Liver (tissue), 9 donors: ENCODE results near the gene RAI2. TPM values are rescaled to one million over a fixed set of nuclear protein-coding genes. Genes with fewer than 3 reads are reported as not detected.

Experiments
- DNase-seq: peaks from one replicate; pipeline ENCODE4 v3.0.0-alpha.2; 2017; ENCODE audit warnings: low spot score
- H3K27ac ChIP-seq, 2 donors: one replicate each; pipeline ENCODE4 v1.7.0; 2013; ENCODE audit warnings: inconsistent platforms in 2 of 2, low read length in 2 of 2, control low read depth in 1 of 2, low read depth in 1 of 2, mild to moderate bottlenecking in 1 of 2
- H3K27me3 ChIP-seq, 4 donors: one replicate each; pipeline versions ENCODE4 v1.6.1 to v1.7.0; 2013; ENCODE audit warnings: low read length in 3 of 4, inconsistent platforms in 1 of 4, mild to moderate bottlenecking in 1 of 4, moderate library complexity in 1 of 4; ENCODE audit not compliant: control insufficient read depth in 4 of 4, insufficient read depth in 4 of 4
- H3K36me3 ChIP-seq, 4 donors: one replicate each; pipeline versions ENCODE4 v1.6.1 to v1.7.0; 2013; ENCODE audit warnings: low read length in 3 of 4, mild to moderate bottlenecking in 3 of 4, low read depth in 1 of 4, moderate library complexity in 1 of 4; ENCODE audit not compliant: control insufficient read depth in 4 of 4, insufficient read depth in 3 of 4
- H3K4me1 ChIP-seq, 4 donors: one replicate each; pipeline versions ENCODE4 v1.6.1 to v1.7.0; 2013; ENCODE audit warnings: low read length in 3 of 4, mild to moderate bottlenecking in 3 of 4, moderate library complexity in 1 of 4; ENCODE audit not compliant: control insufficient read depth in 4 of 4, insufficient read depth in 4 of 4
- H3K4me3 ChIP-seq, 3 donors: one replicate each; pipeline versions ENCODE4 v1.6.1 to v1.7.0; 2013; ENCODE audit warnings: low read length in 3 of 3, control low read depth in 1 of 3, low read depth in 1 of 3, mild to moderate bottlenecking in 1 of 3
- H3K9ac ChIP-seq, 2 donors: one replicate each; pipeline ENCODE4 v1.7.0; 2013; ENCODE audit warnings: low read length in 2 of 2, mild to moderate bottlenecking in 2 of 2, moderate library complexity in 2 of 2, control low read depth in 1 of 2, low read depth in 1 of 2
- H3K9me3 ChIP-seq, 4 donors: one replicate each; pipeline versions ENCODE4 v1.6.1 to v1.7.0; 2013; ENCODE audit warnings: low read length in 3 of 4; ENCODE audit not compliant: control insufficient read depth in 4 of 4
- EGR1 ChIP-seq, 2 donors: IDR thresholded peaks; 2 replicates each; pipeline ENCODE4 v1.6.1; 2016 to 2018; ENCODE audit warnings: antibody characterized with exemption in 2 of 2, low read depth in 2 of 2
- FOXA1 ChIP-seq: IDR thresholded peaks from 2 replicates; pipeline ENCODE4 v1.6.1; 2016; ENCODE audit warnings: antibody characterized with exemption
- FOXA2 ChIP-seq: IDR thresholded peaks from 2 replicates; pipeline ENCODE4 v1.6.1; 2016; ENCODE audit warnings: antibody characterized with exemption
- GABPA ChIP-seq, 2 donors: IDR thresholded peaks in 1 of 2; conservative IDR thresholded peaks in 1 of 2; 2 replicates each; pipeline ENCODE4 v1.6.1; 2016; ENCODE audit warnings: antibody characterized with exemption in 2 of 2, mild to moderate bottlenecking in 1 of 2, moderate library complexity in 1 of 2
- HNF4A ChIP-seq, 2 donors: conservative IDR thresholded peaks; 2 replicates each; pipeline ENCODE4 v1.6.1; 2016; ENCODE audit warnings: antibody characterized with exemption in 2 of 2, mild to moderate bottlenecking in 2 of 2
- HNF4G ChIP-seq: IDR thresholded peaks from 2 replicates; pipeline ENCODE4 v1.6.1; 2016; ENCODE audit warnings: antibody characterized with exemption
- JUND ChIP-seq, 2 donors: IDR thresholded peaks; 2 replicates each; pipeline ENCODE4 v1.6.1; 2016; ENCODE audit warnings: antibody characterized with exemption in 2 of 2
- MAX ChIP-seq: IDR thresholded peaks from 2 replicates; pipeline ENCODE4 v1.6.1; 2016; ENCODE audit warnings: antibody characterized with exemption
- NR2F2 ChIP-seq: IDR thresholded peaks from 2 replicates; pipeline ENCODE4 v1.6.1; 2016; ENCODE audit warnings: antibody characterized with exemption
- RAD21 ChIP-seq, 2 donors: IDR thresholded peaks; 2 replicates each; pipeline ENCODE4 v1.6.1; 2016; ENCODE audit warnings: antibody characterized with exemption in 2 of 2, mild to moderate bottlenecking in 2 of 2
- RXRA ChIP-seq, 2 donors: IDR thresholded peaks; 2 replicates each; pipeline ENCODE4 v1.6.1; 2017 to 2018; ENCODE audit warnings: antibody characterized with exemption in 2 of 2, mild to moderate bottlenecking in 1 of 2
- SP1 ChIP-seq: IDR thresholded peaks from 2 replicates; pipeline ENCODE4 v1.6.1; 2018; ENCODE audit warnings: antibody characterized with exemption, mild to moderate bottlenecking
- TAF1 ChIP-seq: conservative IDR thresholded peaks from 2 replicates; pipeline ENCODE4 v1.6.1; 2016; ENCODE audit warnings: antibody characterized with exemption, mild to moderate bottlenecking
- YY1 ChIP-seq: IDR thresholded peaks from 2 replicates; pipeline ENCODE4 v1.6.1; 2016; ENCODE audit warnings: antibody characterized with exemption, mild to moderate bottlenecking
- WGBS: extraction: QIAGEN DNeasy Blood & Tissue Kit; methylation state at CpG from one replicate; pipeline ENCODE4 v1.1.7; 2013; 5-methylcytosine and 5-hydroxymethylcytosine counted together
- polyA plus RNA-seq, 2 donors: library from polyadenylated mRNA; stranded (reverse) in 1 of 2; unstranded in 1 of 2; fragments of 200-250 nt in 1 of 2; fragments of >200 nt in 1 of 2; fragmentation: Nextera tagmentation in 1 of 2; extraction: Ambion mirVana in 1 of 2; gene quantifications; one replicate each; pipeline versions ENCODE4 v1.2.1 to v1.2.3, GENCODE V29; 2013 to 2015
- total RNA-seq, 2 donors: library from RNA; depleted of rRNA; stranded (reverse); fragments of >200 nt; gene quantifications; one replicate each; pipeline ENCODE4 v1.2.3, GENCODE V29; 2014
- TF ChIP-seq, protein P1 (sequence below): IDR thresholded peaks from 2 replicates; pipeline ENCODE4 v1.6.1; 2016; ENCODE audit warnings: antibody characterized with exemption
- TF ChIP-seq, protein P2 (sequence below): fragments of 150-350 bp; IDR thresholded peaks from 2 replicates; pipeline ENCODE4 v1.5.1; 2017; ENCODE audit warnings: improper control_type of control experiment, low read depth, low read length; ENCODE audit not compliant: missing input control
- TF ChIP-seq, protein P3 (sequence below): IDR thresholded peaks from 2 replicates; pipeline ENCODE4 v1.6.1; 2016; ENCODE audit warnings: antibody characterized with exemption
- TF ChIP-seq, protein P4 (sequence below): IDR thresholded peaks from 2 replicates; pipeline ENCODE4 v1.6.1; 2016; ENCODE audit warnings: antibody characterized with exemption, mild to moderate bottlenecking
- donor health status: healthy.
- donor health status: healthy.
- donor health status: healthy.
- donor health status: healthy.
- donor health status: healthy.

Gene RAI2
- total and polyA plus RNA-seq, 4 donors, result 0.14 to 1.8 (median 0.97) TPM

DNA sequence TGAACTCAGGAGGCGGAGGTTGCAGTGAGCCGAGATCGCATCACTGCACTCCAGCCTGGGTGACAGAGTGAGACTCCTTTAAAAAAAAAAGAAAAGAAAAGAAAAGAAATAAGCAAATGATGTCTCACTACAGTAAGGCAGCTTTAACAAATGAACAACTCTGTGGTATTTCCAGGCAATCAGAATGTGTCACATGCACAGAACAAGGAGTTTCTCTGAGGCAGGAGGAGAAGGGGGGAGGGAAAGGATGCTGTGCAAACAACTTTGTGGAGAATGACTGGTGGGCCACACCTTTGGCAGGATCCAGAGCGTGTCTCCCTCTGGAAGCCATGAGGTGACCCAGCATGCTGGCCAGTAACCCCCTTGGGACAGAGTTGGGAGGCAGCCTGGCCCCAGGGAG lies 57.6 kb downstream of the RAI2 start:
- Histone ChIP-seq H3K27me3 (no peaks in the 10 kb centered on the region), H3K9me3 (no peaks in the 10 kb centered on the region), H3K4me3 (no peak overlapping the region), H3K36me3 (no peaks in the 10 kb centered on the region), H3K9ac (no peak overlapping the region), H3K27ac (no peak overlapping the region), H3K4me1 (no peaks in the 10 kb centered on the region)
- TF ChIP-seq, protein P1, sequence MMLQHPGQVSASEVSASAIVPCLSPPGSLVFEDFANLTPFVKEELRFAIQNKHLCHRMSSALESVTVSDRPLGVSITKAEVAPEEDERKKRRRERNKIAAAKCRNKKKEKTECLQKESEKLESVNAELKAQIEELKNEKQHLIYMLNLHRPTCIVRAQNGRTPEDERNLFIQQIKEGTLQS, result no peak
- no peak for TF ChIP-seq RAD21 (IDR thresholded peaks at IDR 0.05)
- no peak for TF ChIP-seq TAF1
- TF ChIP-seq, protein P2, sequence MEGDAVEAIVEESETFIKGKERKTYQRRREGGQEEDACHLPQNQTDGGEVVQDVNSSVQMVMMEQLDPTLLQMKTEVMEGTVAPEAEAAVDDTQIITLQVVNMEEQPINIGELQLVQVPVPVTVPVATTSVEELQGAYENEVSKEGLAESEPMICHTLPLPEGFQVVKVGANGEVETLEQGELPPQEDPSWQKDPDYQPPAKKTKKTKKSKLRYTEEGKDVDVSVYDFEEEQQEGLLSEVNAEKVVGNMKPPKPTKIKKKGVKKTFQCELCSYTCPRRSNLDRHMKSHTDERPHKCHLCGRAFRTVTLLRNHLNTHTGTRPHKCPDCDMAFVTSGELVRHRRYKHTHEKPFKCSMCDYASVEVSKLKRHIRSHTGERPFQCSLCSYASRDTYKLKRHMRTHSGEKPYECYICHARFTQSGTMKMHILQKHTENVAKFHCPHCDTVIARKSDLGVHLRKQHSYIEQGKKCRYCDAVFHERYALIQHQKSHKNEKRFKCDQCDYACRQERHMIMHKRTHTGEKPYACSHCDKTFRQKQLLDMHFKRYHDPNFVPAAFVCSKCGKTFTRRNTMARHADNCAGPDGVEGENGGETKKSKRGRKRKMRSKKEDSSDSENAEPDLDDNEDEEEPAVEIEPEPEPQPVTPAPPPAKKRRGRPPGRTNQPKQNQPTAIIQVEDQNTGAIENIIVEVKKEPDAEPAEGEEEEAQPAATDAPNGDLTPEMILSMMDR, result no peak
- TF ChIP-seq SP1, result no peak
- TF ChIP-seq, protein P3, sequence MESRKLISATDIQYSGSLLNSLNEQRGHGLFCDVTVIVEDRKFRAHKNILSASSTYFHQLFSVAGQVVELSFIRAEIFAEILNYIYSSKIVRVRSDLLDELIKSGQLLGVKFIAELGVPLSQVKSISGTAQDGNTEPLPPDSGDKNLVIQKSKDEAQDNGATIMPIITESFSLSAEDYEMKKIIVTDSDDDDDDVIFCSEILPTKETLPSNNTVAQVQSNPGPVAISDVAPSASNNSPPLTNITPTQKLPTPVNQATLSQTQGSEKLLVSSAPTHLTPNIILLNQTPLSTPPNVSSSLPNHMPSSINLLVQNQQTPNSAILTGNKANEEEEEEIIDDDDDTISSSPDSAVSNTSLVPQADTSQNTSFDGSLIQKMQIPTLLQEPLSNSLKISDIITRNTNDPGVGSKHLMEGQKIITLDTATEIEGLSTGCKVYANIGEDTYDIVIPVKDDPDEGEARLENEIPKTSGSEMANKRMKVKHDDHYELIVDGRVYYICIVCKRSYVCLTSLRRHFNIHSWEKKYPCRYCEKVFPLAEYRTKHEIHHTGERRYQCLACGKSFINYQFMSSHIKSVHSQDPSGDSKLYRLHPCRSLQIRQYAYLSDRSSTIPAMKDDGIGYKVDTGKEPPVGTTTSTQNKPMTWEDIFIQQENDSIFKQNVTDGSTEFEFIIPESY, result no peak
- no peak for DNase-seq
- 93% methylated on average over 4 of the region's 4 CpGs for WGBS

DNA sequence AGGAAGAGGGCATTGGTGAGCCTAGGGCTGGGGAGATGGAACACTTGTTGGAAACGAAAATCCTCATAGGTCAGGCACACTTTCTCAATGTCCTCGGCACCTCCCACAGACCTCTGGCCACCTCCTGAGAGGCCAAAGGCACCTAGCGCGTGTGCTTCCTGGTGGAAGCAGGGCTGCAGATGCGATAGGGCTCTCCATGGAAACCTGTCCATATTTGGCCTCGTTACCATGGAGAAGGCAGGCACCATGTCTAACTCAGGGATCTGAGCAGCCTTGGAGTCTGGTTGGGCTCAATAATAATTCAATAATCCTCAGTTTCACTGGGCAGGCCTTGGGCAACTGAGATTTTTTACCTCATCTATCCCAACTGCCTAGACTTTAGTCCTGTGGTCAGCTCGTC lies 58.3 kb downstream of the RAI2 start:
- no peaks in the 10 kb centered on the region for H3K27me3 ChIP-seq
- 88% methylated on average over 7 of the region's 7 CpGs for WGBS
- no peak for DNase-seq
- H3K4me1 ChIP-seq, result no peaks in the 10 kb centered on the region
- no peak for TF ChIP-seq YY1
- no peak for TF ChIP-seq HNF4A (conservative IDR thresholded peaks at IDR 0.05)
- TF ChIP-seq FOXA2, result no peak
- no peak for TF ChIP-seq RAD21 (IDR thresholded peaks at IDR 0.05)
- TF ChIP-seq FOXA1, result no peak
- no peak for TF ChIP-seq GABPA (IDR thresholded peaks at IDR 0.05 in 1 of 2, conservative IDR thresholded peaks at IDR 0.05 in 1 of 2)
- no peak for TF ChIP-seq SP1
- TF ChIP-seq EGR1 (IDR thresholded peaks at IDR 0.05; ENCODE audit: low read depth in 2 of 2), result no peak
- no peak for TF ChIP-seq HNF4G
- no peak overlapping the region for H3K27ac ChIP-seq
- H3K9ac ChIP-seq, result no peak overlapping the region
- no peaks in the 10 kb centered on the region for H3K36me3 ChIP-seq
- no peaks in the 10 kb centered on the region for H3K9me3 ChIP-seq
- H3K4me3 ChIP-seq, result no peak overlapping the region

DNA sequence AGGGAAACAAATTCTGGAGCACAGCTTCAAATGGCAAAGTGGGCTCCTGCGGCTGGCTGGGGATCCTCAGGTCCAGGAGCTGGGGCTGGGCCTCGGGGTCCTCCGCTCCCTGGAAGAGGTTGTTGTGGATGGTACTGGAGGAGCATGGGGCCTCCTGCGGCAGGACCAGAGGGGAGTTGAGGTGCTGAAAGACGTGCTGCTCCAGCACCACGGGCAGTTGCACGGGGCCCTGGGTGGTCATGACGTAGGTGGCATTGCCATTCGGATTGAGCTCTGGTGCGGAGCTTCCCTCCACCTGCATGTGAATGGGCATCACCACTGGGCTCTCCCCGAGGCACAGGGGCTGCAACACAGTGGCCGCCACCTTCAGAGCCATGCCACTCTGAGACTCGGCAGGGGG lies 59.7 kb downstream of the RAI2 start:
- no peak for DNase-seq
- H3K9me3 ChIP-seq, result no peaks in the 10 kb centered on the region
- H3K36me3 ChIP-seq, result no peaks in the 10 kb centered on the region
- TF ChIP-seq, protein P4, sequence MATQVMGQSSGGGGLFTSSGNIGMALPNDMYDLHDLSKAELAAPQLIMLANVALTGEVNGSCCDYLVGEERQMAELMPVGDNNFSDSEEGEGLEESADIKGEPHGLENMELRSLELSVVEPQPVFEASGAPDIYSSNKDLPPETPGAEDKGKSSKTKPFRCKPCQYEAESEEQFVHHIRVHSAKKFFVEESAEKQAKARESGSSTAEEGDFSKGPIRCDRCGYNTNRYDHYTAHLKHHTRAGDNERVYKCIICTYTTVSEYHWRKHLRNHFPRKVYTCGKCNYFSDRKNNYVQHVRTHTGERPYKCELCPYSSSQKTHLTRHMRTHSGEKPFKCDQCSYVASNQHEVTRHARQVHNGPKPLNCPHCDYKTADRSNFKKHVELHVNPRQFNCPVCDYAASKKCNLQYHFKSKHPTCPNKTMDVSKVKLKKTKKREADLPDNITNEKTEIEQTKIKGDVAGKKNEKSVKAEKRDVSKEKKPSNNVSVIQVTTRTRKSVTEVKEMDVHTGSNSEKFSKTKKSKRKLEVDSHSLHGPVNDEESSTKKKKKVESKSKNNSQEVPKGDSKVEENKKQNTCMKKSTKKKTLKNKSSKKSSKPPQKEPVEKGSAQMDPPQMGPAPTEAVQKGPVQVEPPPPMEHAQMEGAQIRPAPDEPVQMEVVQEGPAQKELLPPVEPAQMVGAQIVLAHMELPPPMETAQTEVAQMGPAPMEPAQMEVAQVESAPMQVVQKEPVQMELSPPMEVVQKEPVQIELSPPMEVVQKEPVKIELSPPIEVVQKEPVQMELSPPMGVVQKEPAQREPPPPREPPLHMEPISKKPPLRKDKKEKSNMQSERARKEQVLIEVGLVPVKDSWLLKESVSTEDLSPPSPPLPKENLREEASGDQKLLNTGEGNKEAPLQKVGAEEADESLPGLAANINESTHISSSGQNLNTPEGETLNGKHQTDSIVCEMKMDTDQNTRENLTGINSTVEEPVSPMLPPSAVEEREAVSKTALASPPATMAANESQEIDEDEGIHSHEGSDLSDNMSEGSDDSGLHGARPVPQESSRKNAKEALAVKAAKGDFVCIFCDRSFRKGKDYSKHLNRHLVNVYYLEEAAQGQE, result no peak
- no peak for TF ChIP-seq JUND (IDR thresholded peaks at IDR 0.05)
- no peak for TF ChIP-seq RAD21 (IDR thresholded peaks at IDR 0.05)
- TF ChIP-seq SP1, result no peak
- no peak for TF ChIP-seq MAX
- no peak for TF ChIP-seq NR2F2
- no peak for TF ChIP-seq RXRA (IDR thresholded peaks at IDR 0.05)
- TF ChIP-seq YY1, result no peak
- TF ChIP-seq, protein P1, result no peak
- TF ChIP-seq HNF4G, result no peak
- TF ChIP-seq, protein P3, result no peak
- no peak for TF ChIP-seq FOXA2
- no peak for TF ChIP-seq EGR1 (IDR thresholded peaks at IDR 0.05; ENCODE audit: low read depth in 2 of 2)
- no peak for TF ChIP-seq HNF4A (conservative IDR thresholded peaks at IDR 0.05)
- TF ChIP-seq TAF1, result no peak
- no peak overlapping the region for H3K27ac ChIP-seq
- H3K4me3 ChIP-seq, result no peak overlapping the region
- H3K4me1 ChIP-seq, result no peaks in the 10 kb centered on the region
- no peaks in the 10 kb centered on the region for H3K27me3 ChIP-seq
- no peak overlapping the region for H3K9ac ChIP-seq
- WGBS, result 97% methylated on average over 13 of the region's 13 CpGs
